HepG2 (cell line): ENCODE data around the gene OSBPL2. TPM values are rescaled to one million over a fixed set of nuclear protein-coding genes. Genes with fewer than 3 reads are reported as not detected.

Experiments used
- BRCA1 ChIP-seq: sonication (generic); formaldehyde crosslinking; IDR thresholded peaks from 2 replicates; pipeline ENCODE4 v1.4.0; 2020; ENCODE audit warnings: missing genetic modification reagents
- EED ChIP-seq: sonication (generic); formaldehyde crosslinking; IDR thresholded peaks from 2 replicates; pipeline ENCODE4 v1.5.0; 2020; ENCODE audit warnings: mild to moderate bottlenecking, missing genetic modification reagents
- HMG20A ChIP-seq: IDR thresholded peaks from 2 replicates; pipeline ENCODE4 v1.6.1; 2016; ENCODE audit warnings: borderline replicate concordance
- HNF4G ChIP-seq, 2 experiments: sonication (generic) in 1 of 2; formaldehyde crosslinking in 1 of 2; IDR thresholded peaks; 2 replicates each; pipeline versions ENCODE4 v1.4.0 to v1.6.1; 2011 to 2020; ENCODE audit warnings: borderline replicate concordance in 2 of 2, low read depth in 2 of 2, mild to moderate bottlenecking in 2 of 2, low read length in 1 of 2, missing genetic modification reagents in 1 of 2, moderate library complexity in 1 of 2
- HOXA3 ChIP-seq: sonication (generic); formaldehyde crosslinking; IDR thresholded peaks from 2 replicates; pipeline ENCODE4 v1.5.0; 2020; ENCODE audit warnings: missing genetic modification reagents
- KAT8 ChIP-seq: IDR thresholded peaks from 2 replicates; pipeline ENCODE4 v1.6.1; 2016; ENCODE audit warnings: missing genetic modification reagents, missing compliant biosample characterization
- MTA1 ChIP-seq: sonication (generic); formaldehyde crosslinking; IDR thresholded peaks from 2 replicates; pipeline ENCODE4 v1.4.0; 2020; ENCODE audit warnings: missing genetic modification reagents, mild to moderate bottlenecking, borderline replicate concordance
- NFATC3 ChIP-seq: sonication (generic); formaldehyde crosslinking; IDR thresholded peaks from 2 replicates; pipeline ENCODE4 v1.5.1; 2020; ENCODE audit warnings: mild to moderate bottlenecking, missing genetic modification reagents
- NFYC ChIP-seq: IDR thresholded peaks from 2 replicates; pipeline ENCODE4 v1.6.1; 2016; ENCODE audit warnings: missing genetic modification reagents, missing compliant biosample characterization
- NONO ChIP-seq, 2 experiments: fragments of 450-650 bp in 1 of 2; sonication (generic) in 1 of 2; formaldehyde crosslinking in 1 of 2; IDR thresholded peaks in 1 of 2; conservative IDR thresholded peaks in 1 of 2; 2 replicates each; pipeline versions ENCODE4 v1.6.1 to v1.8.0; 2017 to 2022; ENCODE audit warnings: mild to moderate bottlenecking in 1 of 2, missing genetic modification reagents in 1 of 2, moderate library complexity in 1 of 2
- NR2F2 ChIP-seq: IDR thresholded peaks from 2 replicates; pipeline ENCODE4 v1.6.1; 2012; ENCODE audit warnings: low read depth, inconsistent platforms, borderline replicate concordance
- PCBP2 ChIP-seq: fragments of 200-400 bp; formaldehyde crosslinking; optimal IDR thresholded peaks from 2 replicates; pipeline ENCODE3; 2018; ENCODE audit warnings: low read length, low read depth; ENCODE audit not compliant: poor library complexity, severe bottlenecking
- TAF1 ChIP-seq: sonication (generic); formaldehyde crosslinking; IDR thresholded peaks from 2 replicates; pipeline ENCODE4 v1.4.0; 2020; ENCODE audit warnings: missing genetic modification reagents
- TBX2 ChIP-seq: sonication (generic); formaldehyde crosslinking; IDR thresholded peaks from 2 replicates; pipeline ENCODE4 v1.5.0; 2020; ENCODE audit warnings: missing genetic modification reagents, mild to moderate bottlenecking, borderline replicate concordance
- TOPORS ChIP-seq: sonication (generic); formaldehyde crosslinking; IDR thresholded peaks from 2 replicates; pipeline ENCODE4 v1.8.0; 2023; ENCODE audit warnings: mild to moderate bottlenecking, missing genetic modification reagents
- ZNF160 ChIP-seq: sonication (generic); formaldehyde crosslinking; IDR thresholded peaks from 2 replicates; pipeline ENCODE4 v1.8.0; 2022; ENCODE audit warnings: mild to moderate bottlenecking, inconsistent platforms, missing genetic modification reagents
- ZNF598 ChIP-seq: sonication (generic); formaldehyde crosslinking; IDR thresholded peaks from 2 replicates; pipeline ENCODE4 v1.5.1; 2020; ENCODE audit warnings: mild to moderate bottlenecking, missing genetic modification reagents, borderline replicate concordance
- ZNF614 ChIP-seq: IDR thresholded peaks from 2 replicates; pipeline ENCODE4 v1.6.1; 2018; ENCODE audit warnings: missing biosample characterization, missing genetic modification reagents, inconsistent platforms, borderline replicate concordance
- polyA plus RNA-seq, 8 experiments: library from polyadenylated mRNA; depleted of rRNA in 3 of 8; stranded (reverse) in 7 of 8; unstranded in 1 of 8; fragments of >200 nt; fragmentation: Illumina TruSeq in 4 of 8; extraction: Trizol in 4 of 8; gene quantifications; 2 replicates each; pipeline versions ENCODE4 v1.2.1 to v1.2.3, GENCODE V29; 2011 to 2016; ENCODE audit warnings: low read depth in 4 of 8, missing spikeins in 1 of 8, mixed read lengths in 1 of 8; ENCODE audit not compliant: insufficient read depth in 1 of 8
- total RNA-seq, 5 experiments: library from RNA; depleted of rRNA; stranded (reverse); fragments of >200 nt; fragmentation: Illumina TruSeq; extraction: Trizol; gene quantifications; 2 replicates each; pipeline ENCODE4 v1.2.3, GENCODE V29; 2016; ENCODE audit warnings: low read depth in 1 of 5
- TF ChIP-seq, protein P1 (sequence below): sonication (generic); formaldehyde crosslinking; IDR thresholded peaks from 2 replicates; pipeline ENCODE4 v1.4.0; 2020; ENCODE audit warnings: mild to moderate bottlenecking, missing genetic modification reagents, borderline replicate concordance
- TF ChIP-seq, protein P2 (sequence below): sonication (generic); formaldehyde crosslinking; IDR thresholded peaks from 2 replicates; pipeline ENCODE4 v1.8.1; 2023; ENCODE audit warnings: missing genetic modification reagents, mild to moderate bottlenecking, borderline replicate concordance
- TF ChIP-seq, protein P3 (sequence below): sonication (generic); formaldehyde crosslinking; IDR thresholded peaks from 2 replicates; pipeline ENCODE4 v1.4.0; 2020; ENCODE audit warnings: missing genetic modification reagents
- TF ChIP-seq, protein P4 (sequence below): sonication (generic); formaldehyde crosslinking; IDR thresholded peaks from 2 replicates; pipeline ENCODE4 v1.5.0; 2020; ENCODE audit warnings: missing genetic modification reagents, mild to moderate bottlenecking, borderline replicate concordance

OSBPL2 gene
- total and polyA plus RNA-seq, 2 of the 13 experiments (the other 11 are each of a cell fraction or from before 2014, with no cell fraction given), result 18.5 to 37.4 TPM

DNA sequence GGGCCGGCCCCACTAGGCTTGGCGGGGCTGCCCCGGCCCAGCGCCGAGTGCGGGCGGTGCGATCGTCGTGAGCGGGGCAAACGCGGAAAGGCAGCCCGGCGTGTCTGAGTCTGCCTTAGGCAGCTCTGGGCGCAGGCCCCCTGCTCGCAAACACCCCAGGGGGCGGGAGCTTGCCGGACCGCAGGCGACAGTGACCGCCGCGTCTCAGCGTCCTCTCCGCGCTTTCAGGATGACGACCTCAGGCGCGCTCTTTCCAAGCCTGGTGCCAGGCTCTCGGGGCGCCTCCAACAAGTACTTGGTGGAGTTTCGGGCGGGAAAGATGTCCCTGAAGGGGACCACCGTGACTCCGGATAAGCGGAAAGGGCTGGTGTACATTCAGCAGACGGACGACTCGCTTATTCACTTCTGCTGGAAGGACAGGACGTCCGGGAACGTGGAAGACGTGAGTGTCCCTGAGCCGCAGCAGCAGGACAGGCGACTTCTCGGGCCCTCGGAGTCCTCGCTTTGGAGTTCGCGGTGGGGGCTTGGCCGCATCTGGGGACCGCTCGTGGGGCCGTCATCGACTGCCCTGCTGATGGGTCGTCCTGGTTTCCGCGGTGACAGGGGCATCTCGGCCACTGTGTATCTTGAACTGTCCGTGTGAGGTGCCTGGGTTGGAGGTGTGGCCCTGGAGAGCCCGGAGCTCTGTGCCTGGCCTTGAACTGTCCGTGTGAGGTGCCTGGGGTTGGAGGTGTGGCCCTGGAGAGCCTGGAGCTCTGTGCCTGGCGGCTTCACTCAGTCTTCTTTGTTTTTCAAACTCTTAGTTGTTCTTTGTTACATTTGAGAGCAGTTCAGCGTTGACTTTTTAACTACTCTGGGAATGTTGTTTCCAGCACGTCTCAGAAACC, 65.3 kb downstream of the OSBPL2 start (continued):
- TF ChIP-seq, protein P1, sequence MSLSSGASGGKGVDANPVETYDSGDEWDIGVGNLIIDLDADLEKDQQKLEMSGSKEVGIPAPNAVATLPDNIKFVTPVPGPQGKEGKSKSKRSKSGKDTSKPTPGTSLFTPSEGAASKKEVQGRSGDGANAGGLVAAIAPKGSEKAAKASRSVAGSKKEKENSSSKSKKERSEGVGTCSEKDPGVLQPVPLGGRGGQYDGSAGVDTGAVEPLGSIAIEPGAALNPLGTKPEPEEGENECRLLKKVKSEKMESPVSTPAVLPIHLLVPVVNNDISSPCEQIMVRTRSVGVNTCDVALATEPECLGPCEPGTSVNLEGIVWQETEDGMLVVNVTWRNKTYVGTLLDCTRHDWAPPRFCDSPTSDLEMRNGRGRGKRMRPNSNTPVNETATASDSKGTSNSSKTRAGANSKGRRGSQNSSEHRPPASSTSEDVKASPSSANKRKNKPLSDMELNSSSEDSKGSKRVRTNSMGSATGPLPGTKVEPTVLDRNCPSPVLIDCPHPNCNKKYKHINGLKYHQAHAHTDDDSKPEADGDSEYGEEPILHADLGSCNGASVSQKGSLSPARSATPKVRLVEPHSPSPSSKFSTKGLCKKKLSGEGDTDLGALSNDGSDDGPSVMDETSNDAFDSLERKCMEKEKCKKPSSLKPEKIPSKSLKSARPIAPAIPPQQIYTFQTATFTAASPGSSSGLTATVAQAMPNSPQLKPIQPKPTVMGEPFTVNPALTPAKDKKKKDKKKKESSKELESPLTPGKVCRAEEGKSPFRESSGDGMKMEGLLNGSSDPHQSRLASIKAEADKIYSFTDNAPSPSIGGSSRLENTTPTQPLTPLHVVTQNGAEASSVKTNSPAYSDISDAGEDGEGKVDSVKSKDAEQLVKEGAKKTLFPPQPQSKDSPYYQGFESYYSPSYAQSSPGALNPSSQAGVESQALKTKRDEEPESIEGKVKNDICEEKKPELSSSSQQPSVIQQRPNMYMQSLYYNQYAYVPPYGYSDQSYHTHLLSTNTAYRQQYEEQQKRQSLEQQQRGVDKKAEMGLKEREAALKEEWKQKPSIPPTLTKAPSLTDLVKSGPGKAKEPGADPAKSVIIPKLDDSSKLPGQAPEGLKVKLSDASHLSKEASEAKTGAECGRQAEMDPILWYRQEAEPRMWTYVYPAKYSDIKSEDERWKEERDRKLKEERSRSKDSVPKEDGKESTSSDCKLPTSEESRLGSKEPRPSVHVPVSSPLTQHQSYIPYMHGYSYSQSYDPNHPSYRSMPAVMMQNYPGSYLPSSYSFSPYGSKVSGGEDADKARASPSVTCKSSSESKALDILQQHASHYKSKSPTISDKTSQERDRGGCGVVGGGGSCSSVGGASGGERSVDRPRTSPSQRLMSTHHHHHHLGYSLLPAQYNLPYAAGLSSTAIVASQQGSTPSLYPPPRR (CRISPR knock-in tag), result peak; percentile 56; the same call in 1 of the 2 replicates
- 0 out of 2 replicates have a peak, but pooled peaks have one; percentile 57 for TF ChIP-seq BRCA1 (CRISPR knock-in tag)
- peak; percentile 89 for TF ChIP-seq TBX2
- peak; percentile 37; the same call in 1 of the 2 replicates for TF ChIP-seq HNF4G (IDR thresholded peaks at IDR 0.05; ENCODE audit: borderline replicate concordance, low read depth, low read length)
- TF ChIP-seq HNF4G (CRISPR knock-in tag; IDR thresholded peaks at IDR 0.05; ENCODE audit: borderline replicate concordance, low read depth), result no peak
- TF ChIP-seq MTA1 (CRISPR knock-in tag), result peak; percentile 83; the same call in 1 of the 2 replicates
- TF ChIP-seq TOPORS (CRISPR knock-in tag), result peak; percentile 58; the same call in 1 of the 2 replicates
- 0 out of 2 replicates have a peak, but pooled peaks have one; percentile 14 for TF ChIP-seq TAF1
- TF ChIP-seq ZNF598 (CRISPR knock-in tag), result 0 out of 2 replicates have a peak, but pooled peaks have one; percentile 15
- TF ChIP-seq, protein P2, sequence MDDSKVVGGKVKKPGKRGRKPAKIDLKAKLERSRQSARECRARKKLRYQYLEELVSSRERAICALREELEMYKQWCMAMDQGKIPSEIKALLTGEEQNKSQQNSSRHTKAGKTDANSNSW (CRISPR knock-in tag), result no peak
- peak; percentile 26; the same call in 1 of the 2 replicates for TF ChIP-seq NFYC (CRISPR knock-in tag)
- no peak for TF ChIP-seq ZNF614 (CRISPR knock-in tag)
- TF ChIP-seq NR2F2, result peak; percentile 61; the same call in 1 of the 2 replicates
- TF ChIP-seq EED (CRISPR knock-in tag), result peak; percentile 86; the same call in 1 of the 2 replicates
- TF ChIP-seq, protein P3, sequence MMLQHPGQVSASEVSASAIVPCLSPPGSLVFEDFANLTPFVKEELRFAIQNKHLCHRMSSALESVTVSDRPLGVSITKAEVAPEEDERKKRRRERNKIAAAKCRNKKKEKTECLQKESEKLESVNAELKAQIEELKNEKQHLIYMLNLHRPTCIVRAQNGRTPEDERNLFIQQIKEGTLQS (CRISPR knock-in tag), result peak; percentile 32; the same call in 1 of the 2 replicates
- no peak for TF ChIP-seq PCBP2
- no peak; the same call in 1 of the 2 replicates for TF ChIP-seq KAT8 (CRISPR knock-in tag)
- TF ChIP-seq NFATC3 (CRISPR knock-in tag), result no peak
- TF ChIP-seq, protein P4, sequence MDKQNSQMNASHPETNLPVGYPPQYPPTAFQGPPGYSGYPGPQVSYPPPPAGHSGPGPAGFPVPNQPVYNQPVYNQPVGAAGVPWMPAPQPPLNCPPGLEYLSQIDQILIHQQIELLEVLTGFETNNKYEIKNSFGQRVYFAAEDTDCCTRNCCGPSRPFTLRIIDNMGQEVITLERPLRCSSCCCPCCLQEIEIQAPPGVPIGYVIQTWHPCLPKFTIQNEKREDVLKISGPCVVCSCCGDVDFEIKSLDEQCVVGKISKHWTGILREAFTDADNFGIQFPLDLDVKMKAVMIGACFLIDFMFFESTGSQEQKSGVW (CRISPR knock-in tag), result 0 out of 2 replicates have a peak, but pooled peaks have one; percentile 59
- TF ChIP-seq NONO (IDR thresholded peaks at IDR 0.05), result no peak
- peak; percentile 30; the same call in 1 of the 2 replicates for TF ChIP-seq NONO (CRISPR knock-in tag; conservative IDR thresholded peaks at IDR 0.05)
- no peak for TF ChIP-seq HMG20A (CRISPR knock-in tag)
- TF ChIP-seq ZNF160, result peak; percentile 61; the same call in 1 of the 2 replicates
- peak; percentile 40 for TF ChIP-seq HOXA3 (CRISPR knock-in tag)
